ENCODE measurements around the gene PTPRZ1. TPM values are rescaled to one million over a fixed set of nuclear protein-coding genes. Genes with fewer than 3 reads are reported as not detected.
A peak's percentile ranks its signal among the peaks of the same experiment; 100 is the strongest.

Gene PTPRZ1
- total and polyA plus RNA-seq, 2 of the 13 experiments (the other 11 are each of a cell fraction or from before 2014, with no cell fraction given), result not detected

DNA sequence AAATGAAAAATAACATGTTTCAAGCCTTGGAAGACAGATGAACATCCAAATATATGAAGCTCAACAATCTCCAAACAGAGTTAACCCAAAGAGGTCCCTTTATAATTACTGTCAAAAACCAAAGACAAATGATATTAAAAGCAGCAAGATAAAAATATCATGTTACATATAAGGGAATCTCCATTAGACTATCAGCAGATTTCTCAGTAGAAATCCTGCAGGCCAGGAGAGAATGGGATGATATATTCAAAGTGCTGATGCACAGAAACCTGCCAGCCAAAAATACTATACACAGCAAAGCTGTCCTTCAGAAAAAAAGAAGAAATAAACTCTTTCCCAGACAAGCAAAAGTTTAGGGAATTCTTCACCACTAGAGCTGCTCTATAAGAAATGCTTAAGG lies 230.1 kb downstream of the PTPRZ1 start:
- no peak overlapping the region for H3K27ac ChIP-seq (ENCODE audit: extremely low read length, insufficient read depth, low read length)
- ChIA-PET CTCF (ENCODE audit: low intra/inter-chr PET ratio, low total read pairs) (no interaction called here), POLR2A (no interaction called here)
- H2AFZ ChIP-seq (ENCODE audit: low read length), result no peak overlapping the region
- in situ Hi-C loops (cut with HindIII; ENCODE audit: extremely low pct_ligation_motif_present, low pct_unique_long_range_greater_than_20kb), result no loop called here
- no peaks in the 10 kb centered on the region for H3K27me3 ChIP-seq (ENCODE audit: control insufficient read depth in 1 of 2, insufficient read depth in 2 of 2, low read length in 2 of 2)
- FAIRE-seq, result no peak
- ATAC-seq, result no peak
- no peak for DNase-seq (ENCODE audit: low spot score)
- peaks cover 6% of the 10 kb centered on the region for H3K9me3 ChIP-seq (ENCODE audit: low read length)
- no peaks in the 10 kb centered on the region for H3K4me1 ChIP-seq (ENCODE audit: insufficient read depth, low read length)
- intact Hi-C loops (cut with micrococcal nuclease; ENCODE audit: unreplicated experiment), result no loop called here
- H3K4me2 ChIP-seq (ENCODE audit: low read depth, low read length), result no peak overlapping the region
- H3K79me2 ChIP-seq (ENCODE audit: insufficient read depth, low read length), result no peaks in the 10 kb centered on the region
- BruUV-seq (replicated peaks), result no TSS peak
- TF ChIP-seq ZNF891 (CRISPR knock-in tag; IDR thresholded peaks at IDR 0.05) (no peak), DMAP1 (CRISPR knock-in tag; IDR thresholded peaks at IDR 0.05) (no peak), ZNF136 (CRISPR knock-in tag; IDR thresholded peaks at IDR 0.05; ENCODE audit: low read depth) (0 out of 2 replicates have a peak, but pooled peaks have one; percentile 36), RBAK (CRISPR knock-in tag; IDR thresholded peaks at IDR 0.05) (no peak)
- no peak overlapping the region for H3K4me3 ChIP-seq (replicated peaks in 1 of 3; ENCODE audit: insufficient read depth in 1 of 3, low read depth in 2 of 3, low read length in 3 of 3)
- peaks cover 0 to 3% of the 10 kb centered on the region in 2 experiments; a peak in 1 of 5 replicates for H3K36me3 ChIP-seq (replicated peaks in 1 of 2; ENCODE audit: control insufficient read depth in 1 of 2, insufficient read depth in 2 of 2, low read length in 2 of 2)
- H4K20me1 ChIP-seq (ENCODE audit: insufficient read depth, low read length), result no peaks in the 10 kb centered on the region
- no peak overlapping the region for H3K9ac ChIP-seq (ENCODE audit: insufficient read depth, low read depth, low read length)

Small RNAs within 50 kb of the gene (small RNA-seq; reads per million reads assigned to genes)
- gene RNU7-154P (ENCODE audit: insufficient read depth in 2 of 3, insufficient read length in 3 of 3, low read depth in 2 of 3, low replicate concordance in 1 of 3), result 0 reads per million in 3 experiments
